HL-60/S4 (cell line): Measurements from ENCODE around the gene FKBP2.

Experiments
- in situ Hi-C: fragments of 300-500 bp; cut with MboI; formaldehyde crosslinking; loops from 2 replicates; pipeline ENCODE4 v1.14.3; 2022; ENCODE audit warnings: low sequenced_read_pairs

Gene FKBP2

GRCh38 chr11:64240435-64241240, at the start of gene FKBP2:
Gene FKBP2 (plus strand): TSS chr11:64241095. CDS start chr11:64242388, 1,293 bp downstream.
- in situ Hi-C loops = no loop called here

- in situ Hi-C loops = no loop called here
Measured at GRCh38 chr11:64192434-64192833, 48.5 kb upstream of the FKBP2 start.

GRCh38 chr11:64196626-64197025, 44.3 kb upstream of the FKBP2 start:
- in situ Hi-C loops = no loop called here

GRCh38 chr11:64198511-64198910, 42.4 kb upstream of the FKBP2 start:
- in situ Hi-C loops = no loop called here

- in situ Hi-C loops = no loop called here
Measured at GRCh38 chr11:64201543-64201942, 39.4 kb upstream of the FKBP2 start.

- in situ Hi-C loops = no loop called here
Measured at GRCh38 chr11:64202992-64203391, 37.9 kb upstream of the FKBP2 start.

- in situ Hi-C loops = no loop called here
Measured at GRCh38 chr11:64203421-64204079, 37.3 kb upstream of the FKBP2 start.

- in situ Hi-C loops = no loop called here
Measured at GRCh38 chr11:64204080-64204440, 36.8 kb upstream of the FKBP2 start.

- in situ Hi-C loops = no loop called here
Measured at GRCh38 chr11:64204464-64204989, 36.4 kb upstream of the FKBP2 start.

GRCh38 chr11:64206457-64207255, 34.2 kb upstream of the FKBP2 start, which contains the start of gene FERMT3:
Gene FERMT3 (plus strand): TSS chr11:64206721. CDS start chr11:64207365, 644 bp downstream.
- in situ Hi-C loops = no loop called here

GRCh38 chr11:64207256-64208085, 33.4 kb upstream of the FKBP2 start:
- in situ Hi-C loops = no loop called here

GRCh38 chr11:64208086-64208795, 32.7 kb upstream of the FKBP2 start:
- in situ Hi-C loops = no loop called here

GRCh38 chr11:64208796-64209562, 31.9 kb upstream of the FKBP2 start:
- in situ Hi-C loops = no loop called here

- in situ Hi-C loops = no loop called here
Measured at GRCh38 chr11:64209563-64209843, 31.4 kb upstream of the FKBP2 start.

- in situ Hi-C loops = no loop called here
Measured at GRCh38 chr11:64210301-64211020, 30.4 kb upstream of the FKBP2 start.

GRCh38 chr11:64211181-64211872, 29.6 kb upstream of the FKBP2 start:
- in situ Hi-C loops = no loop called here

GRCh38 chr11:64216879-64217278, 24.0 kb upstream of the FKBP2 start:
- in situ Hi-C loops = no loop called here
